Natural killer cell (primary cell): ENCODE results near the gene AKT1. TPM values are rescaled to one million over a fixed set of nuclear protein-coding genes. Genes with fewer than 3 reads are reported as not detected.
"Not testable (repeated sequence)": the region's sequence is repeated elsewhere in the genome, so short reads cannot be mapped to it uniquely, and the experiment has no call there.

Experiments used
- ATAC-seq, 3 donors: fragments of 150-1000 bp in 2 of 3; fragments of 200-7000 bp in 1 of 3; cut with Tn5 transposase; 1 replicate in 1 of 3; 2 replicates in 2 of 3; pipeline ENCODE4 v1.10.0; 2021; ENCODE audit warnings: mild to moderate bottlenecking in 2 of 3, moderate library complexity in 2 of 3
- DNase-seq, 2 donors: peaks; one replicate each; pipeline versions ENCODE4 v3.0.0 to v3.0.0-alpha.2; 2013 to 2021; ENCODE audit warnings: mixed read lengths in 1 of 2
- H3K27ac ChIP-seq: one replicate; pipeline ENCODE4 v1.5.1; 2013; ENCODE audit warnings: mild to moderate bottlenecking, low read length
- H3K27me3 ChIP-seq: one replicate; pipeline ENCODE4 v1.6.1; 2013; ENCODE audit warnings: low read length; ENCODE audit not compliant: control insufficient read depth, insufficient read depth
- H3K36me3 ChIP-seq: one replicate; pipeline ENCODE4 v1.6.1; 2013; ENCODE audit warnings: low read length; ENCODE audit not compliant: control insufficient read depth, insufficient read depth
- H3K4me1 ChIP-seq: one replicate; pipeline ENCODE4 v1.6.1; 2013; ENCODE audit warnings: low read length; ENCODE audit not compliant: control insufficient read depth, insufficient read depth
- H3K4me3 ChIP-seq: one replicate; pipeline ENCODE4 v1.5.1; 2013; ENCODE audit warnings: low read length
- H3K9me3 ChIP-seq: one replicate; pipeline ENCODE4 v1.6.1; 2013; ENCODE audit warnings: low read length; ENCODE audit not compliant: control insufficient read depth, insufficient read depth
- H3K27ac Mint-ChIP-seq, 2 donors: one replicate each; pipeline ENCODE4 v1.8.0; 2022; ENCODE audit warnings: mild to moderate bottlenecking in 2 of 2, mixed read lengths in 2 of 2, moderate library complexity in 1 of 2
- H3K27me3 Mint-ChIP-seq, 2 donors: one replicate each; pipeline ENCODE4 v1.8.0; 2022; ENCODE audit warnings: low read depth in 2 of 2, mixed read lengths in 2 of 2
- H3K36me3 Mint-ChIP-seq: one replicate; pipeline ENCODE4 v1.8.0; 2022; ENCODE audit warnings: mixed read lengths
- H3K4me1 Mint-ChIP-seq, 2 donors: one replicate each; pipeline ENCODE4 v1.8.0; 2022; ENCODE audit warnings: mixed read lengths in 2 of 2
- H3K4me3 Mint-ChIP-seq: one replicate; pipeline ENCODE4 v1.8.0; 2022; ENCODE audit warnings: mild to moderate bottlenecking, moderate library complexity, mixed read lengths
- H3K9me3 Mint-ChIP-seq, 2 donors: one replicate each; pipeline ENCODE4 v1.8.0; 2022; ENCODE audit warnings: mixed read lengths in 2 of 2
- CTCF ChIP-seq: fragments of 200-600 bp; IDR thresholded peaks from one replicate; pipeline ENCODE4 v1.8.0; 2022; ENCODE audit warnings: antibody characterized with exemption
- WGBS: methylation state at CpG from one replicate; pipeline ENCODE4 v1.1.7; 2013; ENCODE audit warnings: missing lambda C conversion rate; ENCODE audit not compliant: insufficient coverage; 5-methylcytosine and 5-hydroxymethylcytosine counted together
- intact Hi-C: fragments of 100-400 bp; cut with micrococcal nuclease; formaldehyde crosslinking; loops from one replicate; pipeline ENCODE4 v1.14.2; 2022
- total RNA-seq, 4 donors: library from RNA; stranded (reverse); fragments of 120-200 nt in 1 of 4; gene quantifications; one replicate each; pipeline versions ENCODE4 v1.2.3 to v1.2.4, GENCODE V29; 2013 to 2022

AKT1 gene
- total RNA-seq, 3 donors from 2014 or later (not counting 1 experiment from before 2014, with no cell fraction given): 152 to 163 (median 153) TPM

GRCh38 chr14:104819361-104819781 lies 23.8 kb upstream of the AKT1 start:
- peaks cover 20% of the 10 kb centered on the region for H3K4me1 ChIP-seq
- Mint-ChIP-seq H3K27ac (no peak overlapping the region), H3K4me1 (peaks cover 2 to 16% of the 10 kb centered on the region in 2 donors), H3K9me3 (peaks cover 0 to under 1% of the 10 kb centered on the region in 2 donors), H3K4me3 (no peak overlapping the region), H3K36me3 (no peaks in the 10 kb centered on the region), H3K27me3 (peaks cover 0 to 2% of the 10 kb centered on the region in 2 donors)
- whole genome bisulfite sequencing: 96% methylated on average over 12 of the region's 12 CpGs
- no peak overlapping the region for H3K27ac ChIP-seq
- H3K27me3 ChIP-seq: no peaks in the 10 kb centered on the region
- H3K4me3 ChIP-seq: no peak overlapping the region
- intact Hi-C loops: no loop called here
- no peak for TF ChIP-seq CTCF
- DNase-seq (no peak), ATAC-seq (no peak)
- H3K9me3 ChIP-seq: peaks cover 3% of the 10 kb centered on the region
- H3K36me3 ChIP-seq: no peaks in the 10 kb centered on the region

DNA sequence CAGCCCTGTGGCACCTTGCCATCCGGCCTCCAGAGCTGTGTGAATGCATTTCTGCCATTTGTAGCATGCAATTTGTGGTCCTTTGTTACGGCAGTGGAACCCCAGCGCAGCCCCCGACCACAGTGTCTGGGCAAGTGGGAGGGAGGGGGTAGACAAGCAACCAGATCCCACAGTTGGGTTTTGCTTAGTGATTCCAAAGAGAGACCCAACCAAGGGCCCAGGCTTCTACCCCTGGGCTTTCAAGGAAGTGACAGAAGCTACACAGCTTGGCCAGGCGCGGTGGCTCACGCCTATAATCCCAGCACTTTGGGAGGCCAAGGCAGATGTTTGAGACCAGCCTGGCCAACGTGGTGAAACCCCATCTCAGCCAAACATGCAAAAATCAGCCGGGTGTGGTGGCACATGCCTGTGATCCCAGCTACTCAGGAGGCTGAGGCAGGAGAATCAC lies 23.2 kb upstream of the AKT1 start:
- TF ChIP-seq CTCF: no peak
- Mint-ChIP-seq H3K27me3 (no peaks in the 10 kb centered on the region), H3K9me3 (no peaks in the 10 kb centered on the region), H3K4me1 (peaks cover 8 to 23% of the 10 kb centered on the region in 2 donors), H3K27ac (no peak overlapping the region), H3K4me3 (no peak overlapping the region), H3K36me3 (no peaks in the 10 kb centered on the region)
- H3K36me3 ChIP-seq: no peaks in the 10 kb centered on the region
- no peak overlapping the region for H3K27ac ChIP-seq
- H3K4me3 ChIP-seq: no peak overlapping the region
- no peak for ATAC-seq
- H3K27me3 ChIP-seq: no peaks in the 10 kb centered on the region
- 94% methylated on average over 9 of the region's 9 CpGs for WGBS
- intact Hi-C loops: no loop called here
- peaks cover 20% of the 10 kb centered on the region for H3K4me1 ChIP-seq
- peaks cover 3% of the 10 kb centered on the region for H3K9me3 ChIP-seq
- DNase-seq: no peak

GRCh38 chr14:104817930-104818713 lies 22.6 kb upstream of the AKT1 start:
- H3K4me3 Mint-ChIP-seq: peak overlapping the region; percentile 92
- Histone ChIP-seq H3K4me1 (peaks cover 20% of the 10 kb centered on the region), H3K36me3 (no peaks in the 10 kb centered on the region), H3K9me3 (peaks cover 3% of the 10 kb centered on the region), H3K4me3 (no peak overlapping the region), H3K27me3 (no peaks in the 10 kb centered on the region), H3K27ac (no peak overlapping the region)
- 96% methylated on average over 8 of the region's 8 CpGs for WGBS
- H3K9me3 Mint-ChIP-seq: no peaks in the 10 kb centered on the region
- intact Hi-C loops: no loop called here
- no peak for TF ChIP-seq CTCF
- ATAC-seq: no peak
- no peak overlapping the region for H3K27ac Mint-ChIP-seq
- no peaks in the 10 kb centered on the region for H3K27me3 Mint-ChIP-seq
- no peak for DNase-seq
- H3K4me1 Mint-ChIP-seq: peaks cover 11 to 27% of the 10 kb centered on the region in 2 donors
- H3K36me3 Mint-ChIP-seq: no peaks in the 10 kb centered on the region

- peaks cover 11 to 27% of the 10 kb centered on the region in 2 donors for H3K4me1 Mint-ChIP-seq
- H3K36me3 ChIP-seq: no peaks in the 10 kb centered on the region
- no peaks in the 10 kb centered on the region for H3K27me3 Mint-ChIP-seq
- peak overlapping the region; percentile 86 to 95 for H3K27ac Mint-ChIP-seq
- DNase-seq: no peak
- H3K9me3 Mint-ChIP-seq: no peaks in the 10 kb centered on the region
- TF ChIP-seq CTCF: no peak
- peak overlapping the region; percentile 85 for H3K4me3 ChIP-seq
- H3K9me3 ChIP-seq: peaks cover 3% of the 10 kb centered on the region
- intact Hi-C loops: no loop called here
- H3K36me3 Mint-ChIP-seq: no peaks in the 10 kb centered on the region
- WGBS: 5% methylated on average over 8 of the region's 8 CpGs
- no peak for ATAC-seq
- peaks cover 20% of the 10 kb centered on the region for H3K4me1 ChIP-seq
- H3K27me3 ChIP-seq: no peaks in the 10 kb centered on the region
- H3K27ac ChIP-seq: peak overlapping the region; percentile 90
- H3K4me3 Mint-ChIP-seq: peak overlapping the region; percentile 92
Observed at GRCh38 chr14:104816616-104816884, 21.0 kb upstream of the AKT1 start.

DNA sequence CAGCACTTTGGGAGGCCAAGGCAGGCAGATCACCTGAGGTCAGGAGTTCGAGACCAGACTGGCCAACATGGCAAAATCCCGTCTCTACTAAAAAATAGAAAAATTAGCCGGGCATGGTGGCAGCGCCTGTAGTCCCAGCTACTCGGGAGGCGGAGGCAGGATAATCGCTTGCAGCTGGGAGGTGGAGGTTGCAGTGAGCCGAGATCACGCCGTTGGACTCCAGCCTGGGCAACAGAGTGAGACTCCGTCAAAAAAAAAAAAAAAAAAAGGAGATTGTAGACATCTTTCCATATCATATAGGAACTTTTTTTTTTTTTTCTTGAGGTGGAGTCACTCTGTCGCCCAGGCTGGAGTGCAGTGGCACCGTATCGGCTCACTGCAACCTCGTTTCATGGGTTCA lies 19.2 kb upstream of the AKT1 start:
- H3K9me3 ChIP-seq, H3K36me3 ChIP-seq, H3K27me3 ChIP-seq, intact Hi-C loops, H3K27me3 Mint-ChIP-seq, H3K9me3 Mint-ChIP-seq, H3K4me3 ChIP-seq, ATAC-seq, DNase-seq, H3K36me3 Mint-ChIP-seq: not testable (repeated sequence)
- peak overlapping the region; percentile 90 for H3K27ac ChIP-seq
- Mint-ChIP-seq H3K27ac (peak overlapping the region; percentile 86 to 95), H3K4me3 (peak overlapping the region; percentile 92), H3K4me1 (peaks cover 11 to 27% of the 10 kb centered on the region in 2 donors)
- 93% methylated on average over 13 of the region's 15 CpGs for WGBS
- H3K4me1 ChIP-seq: peaks cover 20% of the 10 kb centered on the region
